Stimulated activated CD4-positive, alpha-beta T cell treated with anti-CD3 and anti-CD28 coated beads, Interleukin-2, amount 100 ng/mL, for 48 hours (primary cell): Measurements from ENCODE around the gene ABCA3.
A peak's percentile ranks its signal among the peaks of the same experiment; 100 is the strongest.

ENCODE experiments used
- DNase-seq, 2 donors: peaks; one replicate each; pipeline ENCODE4 v3.0.0-alpha.2; 2020

Gene ABCA3

GRCh38 chr16:2350500-2350899, 10.0 kb upstream of the ABCA3 start:
- DNase-seq: no peak

- DNase-seq: no peak
Measured at GRCh38 chr16:2343211-2343610, 2.7 kb upstream of the ABCA3 start.

- no peak for DNase-seq
Measured at GRCh38 chr16:2341456-2342447, 1.2 kb upstream of the ABCA3 start.

- DNase-seq: peak; percentile 22 to 31
Measured at GRCh38 chr16:2339521-2340484, 725 bp downstream of the ABCA3 start.

- DNase-seq: no peak
Measured at GRCh38 chr16:2337431-2338296, 2.9 kb downstream of the ABCA3 start.

GRCh38 chr16:2335286-2335895, 5.1 kb downstream of the ABCA3 start:
- DNase-seq: no peak

GRCh38 chr16:2333772-2334379, 6.7 kb downstream of the ABCA3 start:
- DNase-seq: no peak

- no peak for DNase-seq
Measured at GRCh38 chr16:2333231-2333630, 7.3 kb downstream of the ABCA3 start.

GRCh38 chr16:2331931-2332267, 8.6 kb downstream of the ABCA3 start:
- no peak for DNase-seq

GRCh38 chr16:2331199-2331930, 9.2 kb downstream of the ABCA3 start:
- no peak for DNase-seq

- no peak for DNase-seq
Measured at GRCh38 chr16:2329532-2329931, 11.0 kb downstream of the ABCA3 start.

GRCh38 chr16:2328428-2328827, 12.1 kb downstream of the ABCA3 start:
- no peak for DNase-seq

- DNase-seq: no peak
Measured at GRCh38 chr16:2326191-2326590, 14.3 kb downstream of the ABCA3 start.

GRCh38 chr16:2325791-2326190, 14.7 kb downstream of the ABCA3 start:
- DNase-seq: no peak

GRCh38 chr16:2325181-2325580, 15.3 kb downstream of the ABCA3 start:
- DNase-seq: no peak

GRCh38 chr16:2324296-2324859, 16.1 kb downstream of the ABCA3 start:
- DNase-seq: no peak

GRCh38 chr16:2323701-2324100, 16.8 kb downstream of the ABCA3 start:
- no peak for DNase-seq

GRCh38 chr16:2319606-2320005, 20.9 kb downstream of the ABCA3 start:
- DNase-seq: no peak

- no peak for DNase-seq
Measured at GRCh38 chr16:2317231-2318020, 23.1 kb downstream of the ABCA3 start.
